Measurements from ENCODE around the gene ZNF3.

Gene ZNF3

GRCh38 chr7:100088095-100088620 lies 6.6 kb upstream of the ZNF3 start:
- no peak for DNase-seq

GRCh38 chr7:100087055-100087750 lies 5.7 kb upstream of the ZNF3 start:
- no peak for DNase-seq

- no peak for DNase-seq
These were observed 4.0 kb upstream of the ZNF3 start for GRCh38 chr7:100085515-100085914.

GRCh38 chr7:100082978-100083377 lies 1.5 kb upstream of the ZNF3 start:
- no peak for DNase-seq

GRCh38 chr7:100080907-100081534 lies 502 bp downstream of the ZNF3 start:
- DNase-seq, result no peak

GRCh38 chr7:100079024-100079560 lies 2.4 kb downstream of the ZNF3 start:
- DNase-seq, result no peak

- DNase-seq, result no peak
These were observed 4.3 kb downstream of the ZNF3 start for GRCh38 chr7:100077205-100077604.

- DNase-seq, result no peak
These were observed 6.1 kb downstream of the ZNF3 start for GRCh38 chr7:100075418-100075817.

- DNase-seq, result no peak
These were observed 6.7 kb downstream of the ZNF3 start for GRCh38 chr7:100074841-100075240.

GRCh38 chr7:100072462-100072861 lies 9.1 kb downstream of the ZNF3 start:
- DNase-seq, result no peak

- no peak for DNase-seq
These were observed 10.4 kb downstream of the ZNF3 start for GRCh38 chr7:100071018-100071723.

GRCh38 chr7:100069991-100070390 lies 11.5 kb downstream of the ZNF3 start:
- no peak for DNase-seq

GRCh38 chr7:100066953-100067352 lies 14.6 kb downstream of the ZNF3 start:
- no peak for DNase-seq

GRCh38 chr7:100065452-100066186 lies 15.9 kb downstream of the ZNF3 start:
- no peak for DNase-seq

- DNase-seq, result no peak
These were observed 17.4 kb downstream of the ZNF3 start for GRCh38 chr7:100064162-100064561.

- no peak for DNase-seq
These were observed 18.1 kb downstream of the ZNF3 start for GRCh38 chr7:100063376-100063775.

- DNase-seq, result no peak
These were observed 19.9 kb downstream of the ZNF3 start for GRCh38 chr7:100061518-100062193.

- DNase-seq, result no peak
These were observed 22.2 kb downstream of the ZNF3 start for GRCh38 chr7:100059251-100059739.

- DNase-seq, result no peak
These were observed 24.5 kb downstream of the ZNF3 start for GRCh38 chr7:100057006-100057405.

GRCh38 chr7:100053215-100053614 lies 28.3 kb downstream of the ZNF3 start:
- DNase-seq, result peak; percentile 42

GRCh38 chr7:100051611-100052010 lies 29.9 kb downstream of the ZNF3 start:
- DNase-seq, result no peak

Measured in NCI-H524 treated with DMSO at 0.1 percent for 48 hours (cell line).